IMR-90 (cell line): ENCODE data around the gene ACOT9. TPM values are rescaled to one million over a fixed set of nuclear protein-coding genes. Genes with fewer than 3 reads are reported as not detected.

Experiments used
- ATAC-seq: fragments of 200-7000 bp; cut with Tn5 transposase; 2 replicates; pipeline ENCODE4 v1.9.1; 2020; ENCODE audit warnings: low read depth, mild to moderate bottlenecking, moderate library complexity
- Bru-seq: library from RNA; stranded (reverse); fragments of 400-500 nt; gene quantifications from one replicate; lab custom pipeline; 2021; lab: Mats Ljungman, UMichigan
- BruChase-seq, 2 experiments: library from RNA; stranded (reverse); fragments of 400-500 nt; gene quantifications; one replicate each; lab custom pipeline; 2021; lab: Mats Ljungman, UMichigan
- BruUV-seq: library from RNA; stranded (reverse); fragments of 400-500 nt; replicated peaks from 2 replicates; lab custom pipeline; 2021; lab: Mats Ljungman, UMichigan
- CTCF ChIA-PET: fragments of 300-600 bp; formaldehyde crosslinking; extraction: SDS; loops from one replicate; lab custom pipeline; 2021; ENCODE audit warnings: antibody characterized with exemption; lab: Yijun Ruan, JAX
- POLR2A ChIA-PET: fragments of 300-600 bp; sonication (Branson Sonifier 250); formaldehyde crosslinking; loops from one replicate; lab custom pipeline; 2022; ENCODE audit warnings: antibody characterized with exemption; ENCODE audit not compliant: unreplicated experiment; lab: Charles Lee
- DNase-seq: peaks from one replicate; pipeline ENCODE4 v3.0.0; 2013
- H2AFZ ChIP-seq: replicated peaks from 2 replicates; pipeline ENCODE3; 2013; ENCODE audit warnings: low read length, mild to moderate bottlenecking; ENCODE audit not compliant: poor library complexity
- H2AK5ac ChIP-seq: 2 replicates; pipeline ENCODE4 v1.6.1; 2013; ENCODE audit warnings: low read depth, low read length, inconsistent platforms
- H2AK9ac ChIP-seq: replicated peaks from 2 replicates; pipeline ENCODE3; 2013; ENCODE audit warnings: mild to moderate bottlenecking, low read depth, low read length, moderate library complexity; ENCODE audit not compliant: poor library complexity
- H2BK120ac ChIP-seq: 2 replicates; pipeline ENCODE4 v1.6.1; 2013; ENCODE audit warnings: low read depth, low read length, inconsistent platforms
- H2BK15ac ChIP-seq: 3 replicates; pipeline ENCODE4 v1.6.1; 2013; ENCODE audit warnings: low read depth, low read length, inconsistent platforms
- H2BK20ac ChIP-seq: 2 replicates; pipeline ENCODE4 v1.6.1; 2013; ENCODE audit warnings: low read depth, mild to moderate bottlenecking, inconsistent platforms, low read length, moderate library complexity
- H2BK5ac ChIP-seq: 2 replicates; pipeline ENCODE4 v1.6.1; 2013; ENCODE audit warnings: mild to moderate bottlenecking, low read depth, low read length, inconsistent platforms; ENCODE audit not compliant: poor library complexity, severe bottlenecking
- H3K14ac ChIP-seq: replicated peaks from 2 replicates; pipeline ENCODE4 v1.6.1; 2013; ENCODE audit warnings: low read depth, low read length, inconsistent platforms
- H3K18ac ChIP-seq: 2 replicates; pipeline ENCODE4 v1.6.1; 2013; ENCODE audit warnings: low read depth, low read length, control low read depth
- H3K23ac ChIP-seq: 2 replicates; pipeline ENCODE4 v1.6.1; 2013; ENCODE audit warnings: low read depth, low read length, inconsistent platforms
- H3K27ac ChIP-seq: 2 replicates; pipeline ENCODE4 v1.5.1; 2013; ENCODE audit warnings: mild to moderate bottlenecking, control low read depth, low read length; ENCODE audit not compliant: insufficient read depth
- H3K27me3 ChIP-seq: 2 replicates; pipeline ENCODE4 v1.6.1; 2013; ENCODE audit warnings: low read length; ENCODE audit not compliant: control insufficient read depth, insufficient read depth
- H3K36me3 ChIP-seq: 2 replicates; pipeline ENCODE4 v1.6.1; 2013; ENCODE audit warnings: low read length, mixed read lengths; ENCODE audit not compliant: control insufficient read depth, insufficient read depth
- H3K4ac ChIP-seq: 2 replicates; pipeline ENCODE4 v1.6.1; 2013; ENCODE audit warnings: low read depth, low read length, inconsistent platforms
- H3K4me1 ChIP-seq: 2 replicates; pipeline ENCODE4 v1.6.1; 2013; ENCODE audit warnings: low read length, mixed read lengths; ENCODE audit not compliant: control insufficient read depth, insufficient read depth
- H3K4me2 ChIP-seq: 2 replicates; pipeline ENCODE4 v1.6.1; 2013; ENCODE audit warnings: low read depth, mild to moderate bottlenecking, control low read depth, low read length, moderate library complexity
- H3K4me3 ChIP-seq: 2 replicates; pipeline ENCODE4 v1.5.1; 2013; ENCODE audit warnings: low read depth, mild to moderate bottlenecking, control low read depth, low read length, moderate library complexity; ENCODE audit not compliant: insufficient read depth
- H3K56ac ChIP-seq: 2 replicates; pipeline ENCODE4 v1.6.1; 2013; ENCODE audit warnings: low read length, inconsistent platforms; ENCODE audit not compliant: insufficient read depth; ENCODE audit errors: extremely low read depth
- H3K79me1 ChIP-seq, 2 experiments: 2 replicates each; pipeline ENCODE4 v1.6.1; 2013; ENCODE audit warnings: low read length in 2 of 2, inconsistent platforms in 1 of 2, low read depth in 1 of 2
- H3K9ac ChIP-seq: 2 replicates; pipeline ENCODE4 v1.6.1; 2013; ENCODE audit warnings: low read depth, low read length, control low read depth
- H3K9me1 ChIP-seq: 2 replicates; pipeline ENCODE4 v1.6.1; 2013; ENCODE audit warnings: low read length, inconsistent platforms; ENCODE audit not compliant: insufficient read depth
- H3K9me3 ChIP-seq: 2 replicates; pipeline ENCODE4 v1.6.1; 2013; ENCODE audit warnings: low read length; ENCODE audit not compliant: control insufficient read depth, insufficient read depth
- H4K20me1 ChIP-seq: 2 replicates; pipeline ENCODE4 v1.6.1; 2013; ENCODE audit warnings: low read length, inconsistent platforms; ENCODE audit not compliant: insufficient read depth
- H4K5ac ChIP-seq: 2 replicates; pipeline ENCODE4 v1.6.1; 2013; ENCODE audit warnings: mild to moderate bottlenecking, low read depth, low read length, control low read depth
- H4K8ac ChIP-seq, 2 experiments: 2 replicates each; pipeline ENCODE4 v1.6.1; 2013; ENCODE audit warnings: low read depth in 2 of 2, low read length in 2 of 2, control low read depth in 1 of 2, inconsistent platforms in 1 of 2
- H4K91ac ChIP-seq: 2 replicates; pipeline ENCODE4 v1.6.1; 2013; ENCODE audit warnings: low read depth, low read length, inconsistent platforms; ENCODE audit not compliant: insufficient read depth
- CEBPB ChIP-seq: IDR thresholded peaks from 2 replicates; pipeline ENCODE4 v1.6.1; 2012; ENCODE audit warnings: low read depth, low read length, improper control_type of control experiment
- MXI1 ChIP-seq: IDR thresholded peaks from 2 replicates; pipeline ENCODE4 v1.6.1; 2012; ENCODE audit warnings: low read depth, mild to moderate bottlenecking, low read length, moderate library complexity, borderline replicate concordance
- POLR2A ChIP-seq: IDR thresholded peaks from 2 replicates; pipeline ENCODE4 v1.6.1; 2012; ENCODE audit warnings: mild to moderate bottlenecking, low read depth, low read length
- SMC3 ChIP-seq: fragments of 150-350 bp; IDR thresholded peaks from 2 replicates; pipeline ENCODE4 v1.6.1; 2016; ENCODE audit warnings: low read depth, mild to moderate bottlenecking, antibody characterized with exemption, low read length, moderate library complexity
- WGBS, 2 experiments: methylation state at CpG; one replicate each; pipeline versions ENCODE4 v1.1.5 to v1.1.7; 2013; ENCODE audit warnings: missing lambda C conversion rate in 2 of 2; ENCODE audit not compliant: insufficient read length in 1 of 2; ENCODE audit errors: extremely low coverage in 2 of 2; 5-methylcytosine and 5-hydroxymethylcytosine counted together
- dilution Hi-C: fragments of 300-500 bp; cut with HindIII; formaldehyde crosslinking; loops from one replicate; pipeline ENCODE4 v1.14.3; 2018; ENCODE audit warnings: low sequenced_read_pairs; ENCODE audit not compliant: unreplicated experiment
- in situ Hi-C: fragments of 300-500 bp; cut with MboI; formaldehyde crosslinking; loops from 3 replicates; pipeline ENCODE4 v1.14.3; 2019; ENCODE audit warnings: low sequenced_read_pairs, inconsistent platforms, mixed read lengths
- intact Hi-C: fragments of 100-400 bp; cut with micrococcal nuclease; formaldehyde crosslinking; loops from 2 replicates; pipeline ENCODE4 v1.10.0; 2022
- long read RNA-seq: library from polyadenylated mRNA; unstranded; transcript quantifications from one replicate; pipeline ENCODE4 v2.0.0, GENCODE V29; 2021; ENCODE audit not compliant: unreplicated experiment
- polyA plus RNA-seq, 3 experiments: library from polyadenylated mRNA; depleted of rRNA; stranded (reverse); fragments of >200 nt; gene quantifications; 2 replicates each; pipeline ENCODE4 v1.2.3, GENCODE V29; 2012; ENCODE audit warnings: low replicate concordance in 1 of 3
- total RNA-seq: library from RNA; depleted of rRNA; stranded (reverse); fragments of >200 nt; gene quantifications from 2 replicates; pipeline ENCODE4 v1.2.3, GENCODE V29; 2012; rRNA removed

Gene ACOT9
- total RNA-seq (47.3 and 63.6 TPM in 2 replicates), polyA plus RNA-seq (2012; rRNA removed) (35.0 and 43.5 TPM in 2 replicates), Bru-seq, nascent RNA (percentile 73 among the genes with signal in this experiment), BruChase-seq, experiment 1, labeled RNA remaining after a 6-hour chase (percentile 78 among the genes with signal in this experiment), BruChase-seq, experiment 2, labeled RNA remaining after a 2-hour chase (percentile 68 among the genes with signal in this experiment)
- polyA plus RNA-seq (2012; cell fraction: cytosol; rRNA removed), result 7.8 and 12.3 TPM in 2 replicates
- 21.0 and 127 TPM in 2 replicates for polyA plus RNA-seq (2012; cell fraction: nucleus; rRNA removed; ENCODE audit: low replicate concordance)
- long read RNA-seq, transcript ACOT9-204 (16 exons, 3,117 nt), result major isoform, 42 of 63 reads
- long read RNA-seq, partial matches to known transcripts, result 3 of 63 reads
- long read RNA-seq, other reads (novel, unspliced or antisense), result 17 of 63 reads

GRCh38 chrX:23742697-23743622 is at the start of gene ACOT9:
ACOT9 (minus strand) TSS chrX:23743276; CDS start chrX:23743144, 132 bp downstream.
- H2BK15ac ChIP-seq, result peak within 1 kb of the TSS; percentile 52; the same call in 1 of the 3 replicates
- H3K4me1 ChIP-seq, result no peaks in the 10 kb centered on the region
- no peaks in the 10 kb centered on the region for H3K9me3 ChIP-seq
- in situ Hi-C loops (loop anchor here (10.0 kb wide), 1 partner anchor 162 kb away; the partner anchor contains the start of genes APOO and CXorf58), dilution Hi-C loops (no loop called here), intact Hi-C loops (loop anchor here (1.0 kb wide), 1 partner anchor 158 kb away; no protein-coding TSS in a partner anchor)
- H2BK5ac ChIP-seq, result peak within 1 kb of the TSS; percentile 78
- H2BK120ac ChIP-seq, result peak within 1 kb of the TSS; percentile 42; the same call in 1 of the 2 replicates
- peak within 1 kb of the TSS; percentile 96 for H2AFZ ChIP-seq
- peak within 1 kb of the TSS; percentile 96 for H3K27ac ChIP-seq
- H2BK20ac ChIP-seq, result no peak within 1 kb of the TSS
- peak within 1 kb of the TSS; percentile 94 for H3K4me3 ChIP-seq
- peak within 1 kb of the TSS; percentile 45; the same call in 1 of the 2 replicates for H2AK5ac ChIP-seq
- no peaks in the 10 kb centered on the region for H3K27me3 ChIP-seq
- CTCF ChIA-PET, result interaction anchor here (1.0 to 1.5 kb wide), 2 partner anchors 159 to 165 kb away, joined by 3 to 7 read pairs; partner anchors contain the start of genes APOO and CXorf58
- DNase-seq (peak; percentile 95), ATAC-seq (peak; percentile 98)
- no TSS peak for BruUV-seq
- peak within 1 kb of the TSS; percentile 72 for H3K4me2 ChIP-seq
- peak within 1 kb of the TSS; percentile 84 for H4K91ac ChIP-seq
- H4K5ac ChIP-seq, result peak within 1 kb of the TSS; percentile 78
- 37% methylated on average over 41 of the region's 73 CpGs; no CpG with 5 or more reads in 1 of the 2 experiments for WGBS, 2 experiments
- H3K9ac ChIP-seq, result peak within 1 kb of the TSS; percentile 89
- peak within 1 kb of the TSS; percentile 75 for H3K4ac ChIP-seq
- H3K18ac ChIP-seq, result peak within 1 kb of the TSS; percentile 49; the same call in 1 of the 2 replicates
- H3K9me1 ChIP-seq, result no peaks in the 10 kb centered on the region
- peak within 1 kb of the TSS; percentile 94 for H3K14ac ChIP-seq
- POLR2A ChIA-PET, result interaction anchor here (0.5 to 1.1 kb wide), 3 partner anchors 11 to 165 kb away, joined by 3 to 4 read pairs (median 3); no protein-coding TSS in a partner anchor
- H3K23ac ChIP-seq, result peak within 1 kb of the TSS; percentile 59; the same call in 1 of the 2 replicates
- H3K56ac ChIP-seq, result peak within 1 kb of the TSS; percentile 87
- peak; percentile 78 for TF ChIP-seq POLR2A
- peak; percentile 58; the same call in 1 of the 2 replicates for TF ChIP-seq MXI1
- TF ChIP-seq SMC3, result no peak
- peak; percentile 55 for TF ChIP-seq CEBPB
- H4K20me1 ChIP-seq, result peaks cover 14% of the 10 kb centered on the region
- no peaks in the 10 kb centered on the region for H3K36me3 ChIP-seq
- peak within 1 kb of the TSS; percentile 42 to 90 for H4K8ac ChIP-seq
- H3K79me1 ChIP-seq, result no peaks in the 10 kb centered on the region; a peak in 1 of 4 replicates
- peak within 1 kb of the TSS; percentile 65 for H2AK9ac ChIP-seq
